ENCODE data around the gene DIDO1. TPM values are rescaled to one million over a fixed set of nuclear protein-coding genes. Genes with fewer than 3 reads are reported as not detected.

The DIDO1 gene
- total and polyA plus RNA-seq, 2 of the 13 experiments (the other 11 are each of a cell fraction or from before 2014, with no cell fraction given) = 75.0 to 75.1 TPM

DNA sequence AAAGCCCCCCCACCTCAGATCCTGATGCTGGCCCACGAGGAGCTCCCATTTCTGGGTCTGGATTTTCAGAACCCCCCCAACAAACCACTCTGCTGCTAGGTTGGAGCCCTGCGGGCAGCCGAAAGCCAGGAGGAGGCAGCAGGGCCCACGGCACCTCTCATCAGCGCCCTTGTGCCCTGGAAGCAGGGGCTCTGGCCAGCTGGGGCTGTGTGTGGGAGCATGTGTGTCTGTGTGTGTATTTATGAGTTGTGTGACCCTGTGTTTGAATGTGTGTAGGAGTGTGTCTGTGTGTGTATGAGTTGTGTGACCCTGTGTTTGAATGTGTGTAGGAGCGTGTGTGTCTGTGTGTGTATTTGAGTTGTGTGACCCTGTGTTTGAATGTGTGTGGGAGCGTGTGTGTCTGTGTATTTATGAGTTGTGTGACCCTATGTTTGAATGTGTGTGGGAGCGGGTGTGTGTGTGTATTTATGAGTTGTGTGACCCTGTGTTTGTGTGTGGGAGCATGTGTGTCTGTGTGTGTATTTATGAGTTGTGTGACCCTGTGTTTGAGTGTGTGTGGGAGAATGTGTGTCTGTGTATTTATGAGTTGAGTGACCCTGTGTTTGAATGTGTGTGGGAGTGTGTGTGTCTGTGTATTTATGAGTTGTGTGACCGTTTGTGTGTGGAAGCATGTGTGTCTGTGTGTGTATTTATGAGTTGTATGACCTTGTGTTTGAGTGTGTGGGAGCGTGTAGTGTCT, 45.1 kb upstream of the DIDO1 start (continued):
- TF ChIP-seq, protein P1, sequence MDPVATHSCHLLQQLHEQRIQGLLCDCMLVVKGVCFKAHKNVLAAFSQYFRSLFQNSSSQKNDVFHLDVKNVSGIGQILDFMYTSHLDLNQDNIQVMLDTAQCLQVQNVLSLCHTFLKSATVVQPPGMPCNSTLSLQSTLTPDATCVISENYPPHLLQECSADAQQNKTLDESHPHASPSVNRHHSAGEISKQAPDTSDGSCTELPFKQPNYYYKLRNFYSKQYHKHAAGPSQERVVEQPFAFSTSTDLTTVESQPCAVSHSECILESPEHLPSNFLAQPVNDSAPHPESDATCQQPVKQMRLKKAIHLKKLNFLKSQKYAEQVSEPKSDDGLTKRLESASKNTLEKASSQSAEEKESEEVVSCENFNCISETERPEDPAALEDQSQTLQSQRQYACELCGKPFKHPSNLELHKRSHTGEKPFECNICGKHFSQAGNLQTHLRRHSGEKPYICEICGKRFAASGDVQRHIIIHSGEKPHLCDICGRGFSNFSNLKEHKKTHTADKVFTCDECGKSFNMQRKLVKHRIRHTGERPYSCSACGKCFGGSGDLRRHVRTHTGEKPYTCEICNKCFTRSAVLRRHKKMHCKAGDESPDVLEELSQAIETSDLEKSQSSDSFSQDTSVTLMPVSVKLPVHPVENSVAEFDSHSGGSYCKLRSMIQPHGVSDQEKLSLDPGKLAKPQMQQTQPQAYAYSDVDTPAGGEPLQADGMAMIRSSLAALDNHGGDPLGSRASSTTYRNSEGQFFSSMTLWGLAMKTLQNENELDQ (CRISPR knock-in tag; IDR thresholded peaks at IDR 0.05; ENCODE audit: borderline replicate concordance) = no peak
- peak; percentile 26; the same call in 1 of the 2 replicates for TF ChIP-seq JUN (CRISPR knock-in tag; IDR thresholded peaks at IDR 0.05)
- TF ChIP-seq ZNF383 (CRISPR knock-in tag; IDR thresholded peaks at IDR 0.05; ENCODE audit: borderline replicate concordance) = no peak
- TF ChIP-seq SPEN (CRISPR knock-in tag; IDR thresholded peaks at IDR 0.05; ENCODE audit: low read depth) = no peak
- TF ChIP-seq HES4 (CRISPR knock-in tag; IDR thresholded peaks at IDR 0.05; ENCODE audit: borderline replicate concordance) = no peak
- no peak for TF ChIP-seq STAT5B (CRISPR knock-in tag; IDR thresholded peaks at IDR 0.05)
- peak; percentile 12; the same call in 1 of the 2 replicates for TF ChIP-seq ZNF274 (CRISPR knock-in tag; IDR thresholded peaks at IDR 0.05)
- no peak for TF ChIP-seq SAP130 (CRISPR knock-in tag; IDR thresholded peaks at IDR 0.05; ENCODE audit: low read depth)
- TF ChIP-seq ZMAT3 (CRISPR knock-in tag; conservative IDR thresholded peaks at IDR 0.05) = no peak
- TF ChIP-seq ZNF552 (CRISPR knock-in tag; IDR thresholded peaks at IDR 0.05; ENCODE audit: borderline replicate concordance) = no peak
- TF ChIP-seq XBP1 (CRISPR knock-in tag; IDR thresholded peaks at IDR 0.05) = no peak
- 0 out of 2 replicates have a peak, but pooled peaks have one; percentile 39 for TF ChIP-seq HOXA7 (CRISPR knock-in tag; IDR thresholded peaks at IDR 0.05)
- TF ChIP-seq SMAD3 (CRISPR knock-in tag; IDR thresholded peaks at IDR 0.05) = no peak
- no peak for TF ChIP-seq ESRRA (CRISPR knock-in tag; IDR thresholded peaks at IDR 0.05; ENCODE audit: low read depth)
- TF ChIP-seq ZNF720 (CRISPR knock-in tag; IDR thresholded peaks at IDR 0.05) = no peak
- 0 out of 2 replicates have a peak, but pooled peaks have one; percentile 71 for TF ChIP-seq PAWR (CRISPR knock-in tag; IDR thresholded peaks at IDR 0.05; ENCODE audit: borderline replicate concordance)
- no peak for TF ChIP-seq ZNF484 (CRISPR knock-in tag; IDR thresholded peaks at IDR 0.05; ENCODE audit: borderline replicate concordance, low read depth)
- no peak for TF ChIP-seq ATF1 (CRISPR knock-in tag; IDR thresholded peaks at IDR 0.05)
- TF ChIP-seq POLR2G (IDR thresholded peaks at IDR 0.05; ENCODE audit: low read depth, low read length) = no peak
- TF ChIP-seq GPN1 (CRISPR knock-in tag; IDR thresholded peaks at IDR 0.05; ENCODE audit: borderline replicate concordance) = no peak
- no peak for TF ChIP-seq CSRNP1 (CRISPR knock-in tag; IDR thresholded peaks at IDR 0.05)
- TF ChIP-seq PHF21A (CRISPR knock-in tag; IDR thresholded peaks at IDR 0.05) = no peak
- no peak for TF ChIP-seq CBX1 (IDR thresholded peaks at IDR 0.05; ENCODE audit: low read depth)
- no peak for TF ChIP-seq SIX4 (CRISPR knock-in tag; IDR thresholded peaks at IDR 0.05)
- TF ChIP-seq TBX2 (CRISPR knock-in tag; IDR thresholded peaks at IDR 0.05; ENCODE audit: borderline replicate concordance) = peak; percentile 28; the same call in 1 of the 2 replicates
- TF ChIP-seq, protein P2, sequence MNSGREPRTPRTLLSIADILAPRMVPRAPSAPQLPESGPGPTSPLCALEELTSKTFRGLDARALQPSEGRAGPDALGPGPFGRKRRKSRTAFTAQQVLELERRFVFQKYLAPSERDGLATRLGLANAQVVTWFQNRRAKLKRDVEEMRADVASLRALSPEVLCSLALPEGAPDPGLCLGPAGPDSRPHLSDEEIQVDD (CRISPR knock-in tag; IDR thresholded peaks at IDR 0.05; ENCODE audit: borderline replicate concordance) = no peak
- TF ChIP-seq, protein P3, sequence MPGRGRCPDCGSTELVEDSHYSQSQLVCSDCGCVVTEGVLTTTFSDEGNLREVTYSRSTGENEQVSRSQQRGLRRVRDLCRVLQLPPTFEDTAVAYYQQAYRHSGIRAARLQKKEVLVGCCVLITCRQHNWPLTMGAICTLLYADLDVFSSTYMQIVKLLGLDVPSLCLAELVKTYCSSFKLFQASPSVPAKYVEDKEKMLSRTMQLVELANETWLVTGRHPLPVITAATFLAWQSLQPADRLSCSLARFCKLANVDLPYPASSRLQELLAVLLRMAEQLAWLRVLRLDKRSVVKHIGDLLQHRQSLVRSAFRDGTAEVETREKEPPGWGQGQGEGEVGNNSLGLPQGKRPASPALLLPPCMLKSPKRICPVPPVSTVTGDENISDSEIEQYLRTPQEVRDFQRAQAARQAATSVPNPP (CRISPR knock-in tag; IDR thresholded peaks at IDR 0.05) = no peak

Data from HepG2 (cell line).